NT2/D1 (cell line): Measurements from ENCODE around the gene TUBA8.
"Not testable (repeated sequence)": the region's sequence is repeated elsewhere in the genome, so short reads cannot be mapped to it uniquely, and the experiment has no call there.

ENCODE experiments used
- DNase-seq: peaks from one replicate; pipeline ENCODE4 v3.0.0-alpha.2; 2011; ENCODE audit warnings: low read depth, low spot score
- H3K27me3 ChIP-seq: 2 replicates; pipeline ENCODE4 v1.6.0; 2011; ENCODE audit warnings: mild to moderate bottlenecking; ENCODE audit not compliant: insufficient read length, insufficient read depth
- H3K36me3 ChIP-seq: 2 replicates; pipeline ENCODE4 v1.6.1; 2011; ENCODE audit warnings: mild to moderate bottlenecking, low read length, mixed read lengths; ENCODE audit not compliant: insufficient read depth, insufficient read length
- H3K4me1 ChIP-seq: 2 replicates; pipeline ENCODE4 v1.5.1; 2011; ENCODE audit not compliant: insufficient read depth, insufficient read length
- H3K4me3 ChIP-seq: 2 replicates; pipeline ENCODE4 v1.5.1; 2011; ENCODE audit warnings: low read depth; ENCODE audit not compliant: insufficient read length
- H3K9ac ChIP-seq: 2 replicates; pipeline ENCODE4 v1.6.0; 2011; ENCODE audit warnings: low read depth; ENCODE audit not compliant: insufficient read length
- H3K9me3 ChIP-seq: 2 replicates; pipeline ENCODE4 v1.5.1; 2011; ENCODE audit warnings: mild to moderate bottlenecking, low read length; ENCODE audit not compliant: insufficient read depth
- SUZ12 ChIP-seq: IDR thresholded peaks from 2 replicates; pipeline ENCODE4 v1.6.1; 2011; ENCODE audit not compliant: insufficient read length, insufficient read depth; ENCODE audit errors: extremely low read depth
- YY1 ChIP-seq: IDR thresholded peaks from 2 replicates; pipeline ENCODE4 v1.6.1; 2011; ENCODE audit not compliant: insufficient read length, insufficient read depth
- ZNF274 ChIP-seq: IDR thresholded peaks from 2 replicates; pipeline ENCODE4 v1.6.1; 2011; ENCODE audit warnings: mild to moderate bottlenecking, low read depth, low read length

Gene TUBA8

GRCh38 chr22:18071968-18072310, 38.7 kb upstream of the TUBA8 start:
- Histone ChIP-seq H3K9me3 (no peaks in the 10 kb centered on the region; the same call in 1 of the 2 replicates), H3K36me3 (no peaks in the 10 kb centered on the region), H3K4me1 (peaks cover 5% of the 10 kb centered on the region), H3K27me3 (no peaks in the 10 kb centered on the region), H3K9ac (no peak overlapping the region), H3K4me3 (no peak overlapping the region)
- DNase-seq: no peak
- TF ChIP-seq SUZ12 (no peak), ZNF274 (no peak), YY1 (no peak)

GRCh38 chr22:18073467-18073866, 37.1 kb upstream of the TUBA8 start:
- no peak for TF ChIP-seq ZNF274
- no peak for TF ChIP-seq YY1
- TF ChIP-seq SUZ12: no peak
- no peaks in the 10 kb centered on the region for H3K27me3 ChIP-seq
- H3K4me1 ChIP-seq: peaks cover 5% of the 10 kb centered on the region
- no peaks in the 10 kb centered on the region for H3K36me3 ChIP-seq
- DNase-seq: no peak
- no peak overlapping the region for H3K9ac ChIP-seq
- no peak overlapping the region for H3K4me3 ChIP-seq
- H3K9me3 ChIP-seq: no peaks in the 10 kb centered on the region

GRCh38 chr22:18073927-18074326, 36.7 kb upstream of the TUBA8 start:
- not testable (repeated sequence) for H3K9ac ChIP-seq, H3K9me3 ChIP-seq, DNase-seq, H3K4me1 ChIP-seq, H3K4me3 ChIP-seq, H3K36me3 ChIP-seq, H3K27me3 ChIP-seq

- Histone ChIP-seq H3K9me3 (no peaks in the 10 kb centered on the region), H3K4me1 (peaks cover 5% of the 10 kb centered on the region), H3K9ac (no peak overlapping the region), H3K4me3 (no peak overlapping the region), H3K36me3 (peaks cover 10% of the 10 kb centered on the region), H3K27me3 (no peaks in the 10 kb centered on the region)
- DNase-seq: no peak
- TF ChIP-seq SUZ12 (no peak), YY1 (no peak)
Measured at GRCh38 chr22:18075101-18075719, 35.4 kb upstream of the TUBA8 start.

GRCh38 chr22:18075720-18076497, 34.7 kb upstream of the TUBA8 start:
- no peak overlapping the region for H3K4me3 ChIP-seq
- DNase-seq: peak; percentile 56
- no peaks in the 10 kb centered on the region for H3K9me3 ChIP-seq
- TF ChIP-seq YY1 (no peak), SUZ12 (no peak), ZNF274 (no peak)
- H3K4me1 ChIP-seq: peaks cover 2% of the 10 kb centered on the region
- no peak overlapping the region for H3K9ac ChIP-seq
- H3K36me3 ChIP-seq: peaks cover 16% of the 10 kb centered on the region
- H3K27me3 ChIP-seq: no peaks in the 10 kb centered on the region

- TF ChIP-seq SUZ12: no peak
- TF ChIP-seq YY1: no peak
- no peak for TF ChIP-seq ZNF274
- H3K36me3 ChIP-seq: peaks cover 25% of the 10 kb centered on the region
- H3K4me3 ChIP-seq: peak overlapping the region; percentile 99
- no peaks in the 10 kb centered on the region for H3K4me1 ChIP-seq
- no peak for DNase-seq
- no peaks in the 10 kb centered on the region for H3K9me3 ChIP-seq
- peak overlapping the region; percentile 91 for H3K9ac ChIP-seq
- H3K27me3 ChIP-seq: no peaks in the 10 kb centered on the region
Measured at GRCh38 chr22:18077087-18077638, 33.4 kb upstream of the TUBA8 start.

GRCh38 chr22:18077639-18078328, 32.8 kb upstream of the TUBA8 start, which contains the start of gene PEX26:
Gene PEX26 (plus strand): TSS chr22:18077990. CDS start chr22:18078377, 387 bp downstream.
- H3K4me3 ChIP-seq: peak within 1 kb of the TSS; percentile 99

More at GRCh38 chr22:18077639-18078328, 32.8 kb upstream of the TUBA8 start, which contains the start of gene PEX26:
- peak; percentile 83 for DNase-seq
- peaks cover 28% of the 10 kb centered on the region for H3K36me3 ChIP-seq
- no peaks in the 10 kb centered on the region for H3K9me3 ChIP-seq
- H3K27me3 ChIP-seq: no peaks in the 10 kb centered on the region
- peak within 1 kb of the TSS; percentile 100 for H3K9ac ChIP-seq
- TF ChIP-seq SUZ12 (no peak), YY1 (peak; percentile 73)
- no peaks in the 10 kb centered on the region for H3K4me1 ChIP-seq
